ENCODE data around the gene KLHL33.
A peak's percentile ranks its signal among the peaks of the same experiment; 100 is the strongest.

The KLHL33 gene, protein sequence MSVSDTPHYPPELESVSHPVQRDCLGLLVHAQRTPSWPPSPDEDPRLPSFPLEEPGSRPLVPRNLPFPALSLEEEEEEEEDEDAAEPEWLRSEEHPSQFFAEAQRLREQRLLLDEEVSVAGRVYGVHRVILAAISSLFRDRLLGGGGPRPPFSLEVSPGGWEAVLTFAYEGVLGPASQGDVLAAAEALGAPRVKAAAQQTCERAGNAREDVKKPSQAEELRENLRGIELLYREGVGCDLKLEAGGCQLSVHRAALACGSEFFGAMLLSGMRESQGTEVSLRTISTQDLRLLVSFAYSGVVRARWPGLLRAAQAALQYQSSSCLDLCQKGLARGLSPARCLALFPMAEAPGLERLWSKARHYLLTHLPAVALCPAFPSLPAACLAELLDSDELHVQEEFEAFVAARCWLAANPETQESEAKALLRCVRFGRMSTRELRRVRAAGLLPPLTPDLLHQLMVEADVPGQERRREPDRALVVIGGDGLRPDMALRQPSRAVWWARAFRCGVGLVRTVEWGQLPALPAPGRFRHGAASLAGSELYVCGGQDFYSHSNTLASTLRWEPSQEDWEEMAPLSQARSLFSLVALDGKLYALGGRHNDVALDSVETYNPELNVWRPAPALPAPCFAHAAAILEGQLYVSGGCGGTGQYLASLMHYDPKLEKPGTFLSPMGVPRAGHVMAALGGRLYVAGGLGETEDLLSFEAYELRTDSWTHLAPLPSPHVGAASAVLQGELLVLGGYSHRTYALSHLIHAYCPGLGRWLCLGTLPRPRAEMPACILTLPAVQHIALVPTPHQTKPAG

DNA sequence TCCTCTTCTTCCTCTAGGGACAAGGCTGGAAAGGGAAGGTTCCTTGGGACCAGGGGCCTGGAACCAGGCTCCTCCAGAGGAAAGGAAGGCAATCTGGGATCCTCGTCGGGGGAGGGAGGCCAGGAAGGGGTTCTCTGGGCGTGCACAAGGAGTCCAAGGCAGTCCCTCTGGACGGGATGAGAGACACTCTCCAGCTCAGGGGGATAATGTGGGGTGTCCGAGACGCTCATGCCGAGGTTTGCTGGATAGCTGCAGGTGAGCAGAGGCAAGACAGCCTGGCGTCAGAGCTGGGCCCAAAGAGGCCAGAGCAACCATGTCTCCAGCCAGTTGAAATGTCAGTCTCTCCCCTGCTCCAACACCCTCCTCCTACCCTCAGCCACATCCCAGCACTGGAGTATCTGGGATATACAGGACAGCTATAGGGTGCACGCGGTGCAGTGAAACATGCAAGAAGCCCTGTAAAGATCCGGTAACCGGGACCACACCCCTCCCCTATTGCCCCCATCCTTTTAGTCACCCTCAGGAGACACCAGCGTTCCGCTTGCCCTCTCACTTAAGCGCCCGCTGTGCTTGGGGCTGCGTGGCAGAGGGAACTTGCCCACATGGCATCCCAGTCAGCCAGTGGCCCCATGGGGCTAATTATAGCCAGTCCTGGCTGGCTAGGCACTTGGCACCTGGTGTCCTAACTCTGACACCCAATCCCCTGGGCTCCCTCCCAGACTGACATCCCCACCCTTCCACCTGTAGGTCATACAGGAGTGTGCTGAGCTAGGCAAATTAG is at the start of gene KLHL33:
TSS of gene KLHL33 (minus strand) at position 585 of the 781 bp plus-strand sequence. CDS start at position 230, 355 bp downstream.
- no peak for DNase-seq (ENCODE audit: low read depth)

DNA sequence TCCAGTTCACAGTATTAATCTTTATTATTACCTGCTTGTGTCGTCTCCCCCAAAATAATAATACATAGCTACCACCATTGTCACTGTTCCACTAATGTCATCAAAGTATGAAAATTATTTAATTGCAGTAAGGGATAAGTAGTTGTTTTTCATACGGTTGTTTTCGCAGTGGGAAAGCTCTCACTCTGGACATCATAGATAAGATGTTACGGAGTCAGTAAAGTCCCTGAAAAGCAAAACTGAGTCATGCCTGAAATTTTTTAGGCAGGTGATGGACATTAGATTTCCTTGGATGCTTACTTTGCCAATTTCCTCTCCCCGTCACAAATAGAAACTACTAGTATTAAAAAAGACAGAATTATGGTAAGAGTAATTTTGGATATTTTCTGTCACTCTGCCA is 46.4 kb upstream of the KLHL33 start:
- DNase-seq (ENCODE audit: low read depth): no peak

DNA sequence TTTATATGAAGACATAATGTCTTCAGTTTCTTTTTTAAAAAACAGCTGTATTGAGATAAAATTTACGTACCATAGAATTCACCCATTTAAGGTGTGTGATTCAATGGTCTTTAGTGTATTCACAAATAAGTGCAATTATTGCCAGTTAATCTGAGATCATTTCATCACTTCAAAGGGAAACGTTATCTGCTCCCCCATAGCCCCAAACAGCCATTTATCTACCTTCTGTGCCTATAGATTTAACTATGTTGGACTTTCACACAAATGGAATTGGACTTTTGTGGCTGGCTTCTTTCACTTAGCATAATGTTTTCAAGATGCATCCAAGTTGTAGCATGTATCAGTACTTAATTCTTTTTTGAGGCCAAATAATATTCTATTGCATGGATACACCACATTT is 42.9 kb upstream of the KLHL33 start:
- no peak for DNase-seq (ENCODE audit: low read depth)

DNA sequence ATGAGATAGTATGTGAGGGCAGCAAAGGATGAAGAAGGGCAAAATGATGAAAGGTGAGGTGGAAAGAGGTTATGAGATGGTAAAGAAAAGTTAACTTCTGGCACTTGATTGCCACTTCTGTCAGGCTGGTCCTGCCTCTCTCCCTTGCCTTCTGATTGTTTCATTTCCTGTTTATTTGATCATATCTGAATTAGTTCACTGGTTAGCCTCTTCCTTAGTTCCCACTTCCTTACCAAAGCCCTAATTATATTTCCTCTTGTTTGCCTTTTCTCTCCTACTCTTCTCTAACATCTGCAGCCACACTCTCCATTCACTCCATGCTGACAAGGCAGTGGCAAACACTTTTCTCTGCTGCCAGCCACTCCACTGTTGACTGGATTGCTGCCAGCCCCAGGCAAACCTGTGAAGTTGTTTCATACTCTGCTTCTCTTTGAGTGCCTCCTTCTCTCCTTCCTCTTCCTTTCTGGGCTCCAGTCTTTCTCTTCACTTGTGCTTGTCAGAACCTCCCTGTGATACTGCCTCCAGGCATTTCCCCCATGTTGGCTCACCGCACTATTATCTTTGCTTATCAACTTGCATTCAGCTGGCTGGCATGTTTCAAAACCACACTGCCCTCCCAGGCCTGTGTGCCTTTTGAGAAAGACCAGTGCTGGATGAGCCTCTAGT is 41.4 kb upstream of the KLHL33 start:
- no peak for DNase-seq (ENCODE audit: low read depth)

DNA sequence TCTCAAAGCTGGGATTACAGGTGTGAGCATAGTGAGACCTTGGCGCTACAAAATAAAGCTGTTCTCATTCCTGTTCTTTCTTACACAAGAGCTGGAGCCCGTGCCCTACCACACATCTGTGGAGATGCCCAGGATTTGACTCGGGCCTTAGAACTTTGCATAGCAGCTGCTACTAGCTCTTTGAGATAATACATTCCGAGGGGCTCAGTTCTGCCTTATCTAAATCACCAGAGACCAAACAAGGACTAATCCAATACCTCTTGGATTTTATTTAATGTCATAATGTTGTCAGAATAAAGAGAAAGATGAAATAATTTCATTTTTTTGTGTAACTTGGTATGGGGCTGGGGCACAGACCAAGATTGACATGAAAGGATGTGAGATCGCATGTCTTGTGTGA is 40.8 kb upstream of the KLHL33 start:
- DNase-seq (ENCODE audit: low read depth): no peak

DNA sequence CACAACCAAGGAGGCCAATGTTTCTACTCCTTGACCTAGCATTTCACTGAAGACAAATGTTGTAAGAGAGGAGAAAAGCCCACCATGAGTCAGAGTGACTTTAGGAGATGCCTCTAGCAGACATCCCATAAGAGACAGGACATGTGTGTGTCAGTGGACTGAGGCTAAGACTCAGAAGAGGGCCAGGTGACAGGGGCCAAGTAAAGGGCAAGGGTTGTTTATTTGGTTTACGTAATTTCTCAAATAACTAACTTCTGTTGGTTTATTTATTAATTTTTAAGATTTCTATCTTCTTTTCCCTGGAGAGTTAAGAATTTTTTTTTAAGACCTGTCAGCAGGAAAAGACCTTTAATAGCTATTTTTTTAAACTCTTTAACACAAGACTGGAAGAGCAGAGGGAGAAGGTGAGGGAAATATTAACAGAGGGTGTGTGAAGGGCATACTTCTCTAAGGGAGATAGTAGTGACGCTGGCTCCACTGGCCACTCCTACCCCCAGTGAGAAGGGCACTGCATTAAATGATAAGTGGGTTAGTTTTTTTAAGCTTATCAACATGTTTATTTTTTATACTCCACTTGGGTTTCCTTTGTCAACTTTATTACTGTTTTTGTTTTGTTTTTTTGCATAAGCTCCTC is 36.7 kb upstream of the KLHL33 start:
- DNase-seq (ENCODE audit: low read depth): no peak

DNA sequence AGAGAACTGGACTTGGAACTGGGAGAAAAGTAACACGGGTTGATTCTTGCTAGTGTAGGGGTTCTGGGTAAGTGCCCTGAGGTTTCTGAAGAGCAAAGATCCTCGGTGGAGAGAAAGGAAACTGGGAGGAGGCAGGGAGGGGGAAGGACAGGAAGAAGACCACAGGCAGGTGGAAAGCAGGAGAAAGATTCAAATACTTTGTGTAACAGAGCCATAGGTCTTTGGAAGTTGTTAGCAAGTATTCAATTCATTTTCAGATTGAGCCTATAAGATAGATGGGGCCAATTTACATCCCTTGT is 34.6 kb upstream of the KLHL33 start:
- DNase-seq (ENCODE audit: low read depth): no peak

DNA sequence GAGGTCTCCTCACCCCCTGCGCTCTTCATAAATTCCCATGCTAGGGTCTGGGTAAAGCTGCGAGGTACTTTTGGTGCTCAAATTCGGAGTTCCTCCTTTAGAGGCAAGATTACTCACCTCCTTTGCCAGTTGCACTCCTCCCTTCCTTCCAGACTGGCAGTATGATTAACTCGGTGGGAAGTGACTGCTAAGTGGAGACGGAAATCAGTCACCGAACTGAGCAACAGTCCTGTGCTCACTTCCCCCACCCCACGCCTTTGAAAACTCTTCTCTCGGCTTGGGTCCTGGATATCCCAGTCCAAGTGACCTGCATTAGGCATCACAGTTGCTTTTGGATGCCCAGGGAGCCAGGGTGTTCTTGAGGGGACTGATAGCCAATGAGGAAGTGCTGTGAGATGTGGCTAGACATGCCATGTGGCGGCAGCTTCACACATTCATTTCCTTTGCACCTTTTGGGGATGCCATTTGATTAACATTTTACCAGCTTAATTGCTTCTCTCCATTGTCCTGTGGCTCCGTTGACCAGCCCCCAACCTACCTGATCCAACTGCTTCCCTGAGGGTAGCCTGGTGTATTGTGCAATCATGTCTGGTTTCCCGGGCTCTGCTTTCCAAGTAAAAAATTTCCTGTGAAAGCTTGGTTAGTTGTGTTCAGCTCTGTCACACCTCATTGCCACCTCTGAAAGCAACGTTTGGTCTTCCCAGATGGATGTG is 34.1 kb upstream of the KLHL33 start:
- DNase-seq (ENCODE audit: low read depth): no peak

DNA sequence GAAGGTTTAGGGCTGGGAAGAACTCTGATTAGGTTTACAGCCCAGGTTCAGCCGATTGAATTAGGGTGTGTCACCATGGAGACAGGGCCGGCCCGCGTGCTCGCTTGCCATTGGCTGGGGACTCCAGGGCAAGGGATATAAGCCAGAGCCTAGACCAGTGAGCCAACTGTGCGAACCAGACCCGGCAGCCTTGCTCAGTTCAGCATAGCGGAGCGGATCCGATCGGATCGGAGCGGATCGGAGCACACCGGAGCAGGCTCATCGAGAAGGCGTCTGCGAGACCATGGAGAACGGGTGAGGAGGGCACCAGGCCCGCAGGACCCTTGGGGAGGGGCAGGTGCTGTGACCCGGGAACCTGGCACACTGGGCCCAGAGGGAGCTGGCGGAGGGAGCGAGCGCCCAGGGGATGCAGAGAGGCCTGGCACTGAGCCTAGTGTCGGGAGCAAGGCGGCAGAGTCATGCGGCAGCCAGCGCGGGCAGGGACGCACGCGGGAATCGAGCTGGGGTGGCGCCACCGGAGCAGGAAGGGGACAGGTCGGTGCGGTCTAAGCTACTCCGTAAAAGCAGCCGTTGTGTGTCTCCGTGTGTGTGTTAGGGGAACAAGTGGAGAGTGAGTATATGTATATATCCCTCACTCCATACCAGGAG is 33.4 kb upstream of the KLHL33 start, which contains the start of gene PNP:
TSS of gene PNP (plus strand) at position 165 of the 648 bp plus-strand sequence. CDS start at position 284, 119 bp downstream.
- no peak for DNase-seq (ENCODE audit: low read depth)

DNA sequence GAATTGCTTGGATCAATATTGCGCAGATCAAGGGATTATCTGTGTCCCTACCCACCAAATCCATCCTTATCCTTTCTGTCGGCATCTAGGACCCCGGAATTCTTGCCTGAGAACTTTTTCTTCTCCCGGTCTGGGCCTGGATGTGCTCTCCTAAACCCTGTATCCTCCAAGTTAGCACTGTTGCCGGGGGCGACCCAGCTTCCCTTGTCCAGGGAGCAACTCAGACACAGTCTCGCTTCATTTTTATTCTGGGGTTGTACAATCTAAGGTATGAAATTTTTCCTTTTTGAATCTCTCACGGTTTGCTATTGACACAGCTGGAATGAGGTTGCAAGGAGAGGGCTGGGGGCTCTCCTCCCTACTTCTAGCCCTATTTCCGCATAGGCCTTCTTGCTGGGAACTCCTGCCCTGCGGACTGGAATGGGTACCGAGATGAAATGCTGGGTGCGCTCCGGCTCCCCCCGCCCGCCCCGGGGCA is 32.8 kb upstream of the KLHL33 start:
- DNase-seq (ENCODE audit: low read depth): no peak

DNA sequence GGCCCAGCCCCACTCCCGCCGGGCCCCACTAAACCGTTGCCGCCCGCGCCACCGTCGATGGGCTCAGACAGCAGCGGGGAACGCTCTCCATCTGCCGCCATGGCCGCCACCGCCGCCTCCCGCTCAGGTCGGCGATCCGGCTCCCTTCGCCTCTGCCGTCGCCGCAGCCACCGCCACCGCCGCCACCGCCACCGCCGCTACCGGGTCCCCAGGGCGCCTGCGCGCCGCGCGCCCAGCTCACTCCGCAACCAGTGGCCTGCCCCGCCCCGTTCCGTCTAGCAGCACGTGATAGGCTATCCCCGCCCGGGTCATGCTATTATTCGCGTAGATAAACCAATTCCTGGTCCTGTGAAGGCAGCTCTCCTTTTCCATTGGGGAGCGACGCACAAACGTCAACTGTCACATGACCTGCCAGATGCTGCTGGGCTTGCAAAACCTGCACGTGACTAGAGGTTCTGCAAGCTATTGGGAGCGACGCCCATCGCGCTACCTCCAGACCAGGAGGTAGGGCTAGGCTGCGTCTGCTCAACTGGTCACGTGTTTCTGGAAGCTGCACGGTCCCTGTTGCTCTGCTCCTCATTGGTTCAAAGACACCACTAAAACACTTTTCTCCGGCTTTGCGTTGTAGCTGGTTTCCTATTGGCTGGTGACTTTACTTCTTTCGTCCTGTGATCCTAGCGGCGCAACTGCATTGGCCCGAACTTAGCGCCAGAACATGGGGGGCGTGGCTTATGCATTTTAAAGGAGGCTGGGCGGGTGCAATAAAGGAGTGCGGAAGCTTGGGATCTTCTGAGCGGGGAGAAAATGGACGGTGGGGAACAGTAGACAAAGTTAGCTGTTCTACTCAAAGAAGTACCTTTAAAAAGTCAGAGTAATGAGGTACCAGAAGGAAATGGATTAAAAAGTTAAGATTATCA is 25.5 kb upstream of the KLHL33 start, which contains the start of gene PIP4P1:
TSS of gene PIP4P1 (minus strand) at position 210 of the 917 bp plus-strand sequence. CDS start at position 101, 109 bp downstream.
- peak; percentile 100 for DNase-seq (ENCODE audit: low read depth)

DNA sequence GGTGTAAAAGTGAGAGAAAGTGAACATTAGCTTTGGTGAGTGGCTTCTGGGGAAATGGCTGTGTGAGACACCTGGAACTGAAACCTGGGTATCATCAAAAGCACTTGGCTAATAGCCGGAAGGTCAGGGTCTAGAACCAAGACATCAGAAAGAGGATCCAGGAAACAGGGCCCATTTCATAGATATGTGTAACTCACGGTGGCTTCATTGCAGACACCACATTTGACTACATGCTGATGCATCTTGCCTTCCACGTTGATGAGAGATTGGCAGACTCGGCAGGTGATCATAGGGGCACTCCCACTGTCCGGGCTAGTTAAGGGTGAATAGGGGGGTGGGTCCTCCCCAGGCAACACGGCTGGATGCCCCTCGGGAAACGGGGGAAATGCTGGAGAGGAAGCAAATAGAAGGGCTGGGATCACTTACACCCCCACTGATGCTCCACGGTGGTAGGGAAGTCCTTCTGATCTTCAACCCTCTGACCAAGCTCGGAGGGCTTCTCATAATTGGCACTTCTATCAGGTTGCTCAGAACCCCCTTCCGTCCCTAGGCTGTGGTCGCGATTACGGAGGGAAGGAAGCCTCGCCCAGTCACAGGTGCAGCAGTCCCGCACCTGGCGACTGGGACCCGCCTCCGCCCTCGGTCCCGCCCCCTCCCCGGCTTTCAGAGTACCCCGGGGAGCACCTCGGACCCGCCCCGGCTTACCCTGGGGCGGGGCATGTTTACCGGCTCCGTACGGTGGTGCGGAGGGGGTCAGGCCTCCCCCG is 24.7 kb upstream of the KLHL33 start:
- DNase-seq (ENCODE audit: low read depth): no peak

DNA sequence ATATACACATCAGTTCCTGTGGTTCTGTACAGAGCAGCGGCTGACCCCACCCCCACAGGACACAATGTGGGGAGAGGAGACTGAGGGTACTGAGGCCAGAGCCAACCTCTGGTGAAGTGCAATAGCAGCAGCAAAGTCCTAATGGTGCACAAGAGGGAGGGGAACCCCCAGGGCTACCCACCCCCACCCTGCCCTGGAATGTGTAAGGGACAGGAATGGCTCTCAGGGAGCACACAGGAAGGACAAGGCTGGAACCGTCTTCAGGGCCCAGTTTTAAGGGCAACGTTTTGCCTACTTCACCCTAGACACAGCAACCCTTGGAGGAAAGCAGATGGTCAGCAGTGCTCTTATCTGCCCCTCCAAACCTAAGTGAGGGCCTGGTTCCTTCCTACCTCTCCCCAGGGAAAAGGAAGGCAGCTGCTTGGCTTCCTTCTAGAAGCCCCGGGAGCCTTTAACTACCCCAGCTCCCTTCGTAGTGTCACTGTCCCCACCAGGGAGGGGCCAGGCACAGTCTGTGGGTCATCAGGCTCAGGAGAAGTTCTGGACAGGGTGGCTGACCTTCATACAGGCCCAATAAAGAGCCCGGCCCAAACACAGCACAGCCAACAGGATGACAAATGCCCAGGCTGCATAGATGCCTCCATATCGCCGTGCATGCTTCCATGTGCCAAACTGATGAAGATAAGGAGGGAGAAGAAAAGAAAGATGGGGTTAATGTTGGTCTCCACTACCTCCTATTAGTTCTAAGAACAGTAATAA is 22.2 kb upstream of the KLHL33 start:
- no peak for DNase-seq (ENCODE audit: low read depth)

DNA sequence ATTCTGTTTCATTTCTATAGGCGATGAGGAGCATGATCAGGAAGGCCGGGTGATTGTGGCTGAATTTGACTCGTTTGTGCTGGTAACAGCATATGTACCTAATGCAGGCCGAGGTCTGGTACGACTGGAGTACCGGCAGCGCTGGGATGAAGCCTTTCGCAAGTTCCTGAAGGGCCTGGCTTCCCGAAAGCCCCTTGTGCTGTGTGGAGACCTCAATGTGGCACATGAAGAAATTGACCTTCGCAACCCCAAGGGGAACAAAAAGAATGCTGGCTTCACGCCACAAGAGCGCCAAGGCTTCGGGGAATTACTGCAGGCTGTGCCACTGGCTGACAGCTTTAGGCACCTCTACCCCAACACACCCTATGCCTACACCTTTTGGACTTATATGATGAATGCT is 21.0 kb upstream of the KLHL33 start:
- DNase-seq (ENCODE audit: low read depth): no peak

DNA sequence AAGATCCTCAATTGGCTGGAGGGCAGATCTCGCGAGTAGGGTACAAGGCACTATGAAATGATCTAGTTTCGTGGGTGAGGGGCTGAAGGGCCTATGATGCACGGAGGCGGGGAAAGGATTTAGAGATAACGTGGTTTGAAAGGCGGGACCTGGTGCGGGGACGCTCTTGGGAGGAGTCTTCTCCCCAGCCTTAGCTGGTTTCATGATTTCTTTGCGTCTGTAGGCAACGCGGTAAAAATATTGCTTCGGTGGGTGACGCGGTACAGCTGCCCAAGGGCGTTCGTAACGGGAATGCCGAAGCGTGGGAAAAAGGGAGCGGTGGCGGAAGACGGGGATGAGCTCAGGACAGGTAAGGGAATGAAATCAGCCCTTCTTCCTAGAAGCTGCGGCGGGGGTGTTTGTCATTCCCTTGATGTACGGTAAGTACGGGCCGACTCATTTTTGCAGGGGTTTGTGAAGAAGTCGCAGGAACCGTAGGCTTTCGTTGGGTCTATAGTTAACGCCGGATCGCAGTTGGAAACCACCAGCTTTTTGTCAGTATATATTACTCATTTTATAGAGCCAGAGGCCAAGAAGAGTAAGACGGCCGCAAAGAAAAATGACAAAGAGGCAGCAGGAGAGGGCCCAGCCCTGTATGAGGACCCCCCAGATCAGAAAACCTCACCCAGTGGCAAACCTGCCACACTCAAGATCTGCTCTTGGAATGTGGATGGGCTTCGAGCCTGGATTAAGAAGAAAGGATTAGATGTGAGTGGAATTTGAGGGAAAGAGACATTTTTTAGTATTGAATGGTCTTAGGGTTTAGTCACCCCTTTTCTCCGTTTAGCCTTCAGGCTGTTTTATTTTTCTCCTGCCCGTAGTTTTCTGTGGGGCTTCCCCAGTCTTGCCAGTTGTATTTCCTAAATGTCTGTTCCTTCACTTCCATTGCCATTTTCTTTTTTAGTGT is 19.7 kb upstream of the KLHL33 start:
- peak; percentile 65 for DNase-seq (ENCODE audit: low read depth)
